NOMO-1 (cell line): ENCODE measurements around the gene DDT.
"Not testable (repeated sequence)": the region's sequence is repeated elsewhere in the genome, so short reads cannot be mapped to it uniquely, and the experiment has no call there.

Experiments
- DNase-seq, 2 experiments: peaks; one replicate each; lab custom pipeline; 2025; ENCODE audit not compliant: unreplicated experiment in 2 of 2; lab: John Stamatoyannopoulos, UW

DDT gene

GRCh38 chr22:23954193-23954990 is 19.8 kb downstream of the DDT start:
- DNase-seq, result not testable (repeated sequence)

DNA sequence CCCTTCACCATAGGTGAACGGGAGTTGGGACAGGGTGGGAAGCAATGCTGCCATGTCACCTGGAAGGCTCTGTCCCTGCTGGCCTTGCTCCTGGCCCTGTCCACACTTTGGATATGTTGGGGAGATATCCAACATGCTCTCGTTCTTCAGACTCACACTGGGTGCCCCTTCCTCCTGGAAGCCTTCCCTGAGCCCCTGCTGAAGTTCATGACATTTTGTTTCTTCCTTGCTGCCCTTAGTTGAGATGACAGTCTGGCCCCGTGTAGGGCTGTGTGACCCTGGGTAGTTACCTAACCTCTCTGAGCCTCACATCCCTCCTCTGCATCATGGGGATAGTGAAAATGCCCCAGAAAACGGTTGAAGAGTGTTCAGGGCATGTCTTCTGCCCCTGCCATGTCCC is 20.8 kb downstream of the DDT start:
- DNase-seq, result not testable (repeated sequence)

DNA sequence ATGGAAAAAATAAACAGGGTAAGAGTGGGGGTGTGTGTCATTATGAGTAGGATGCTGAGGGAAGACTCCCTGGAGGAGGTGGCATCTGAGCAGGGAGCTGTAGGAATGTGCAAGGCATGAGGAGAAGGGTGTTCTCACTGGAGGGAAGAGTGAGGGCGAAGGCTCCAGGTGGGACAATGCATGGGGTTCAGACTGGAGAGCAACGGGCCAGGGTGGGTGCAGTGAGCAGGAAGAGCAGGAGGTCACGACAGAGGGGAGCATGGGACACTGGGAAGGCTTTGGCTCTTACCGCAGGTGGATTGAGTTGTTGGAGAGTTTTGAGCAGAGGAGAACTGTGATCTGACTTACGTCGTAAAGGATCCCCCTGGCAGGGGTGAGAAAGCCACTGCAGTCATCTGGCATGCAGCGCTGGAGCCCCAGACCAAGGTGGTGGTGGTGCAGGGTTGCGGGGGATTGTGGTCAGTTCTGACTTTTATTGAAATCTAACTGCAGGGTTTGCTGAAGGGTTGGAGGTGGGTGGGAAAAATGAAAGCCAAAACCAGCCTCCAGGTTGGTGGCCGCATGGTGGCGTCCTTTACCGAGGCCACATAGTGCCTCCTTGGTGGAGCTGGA is 21.3 kb downstream of the DDT start:
- not testable (repeated sequence) for DNase-seq

DNA sequence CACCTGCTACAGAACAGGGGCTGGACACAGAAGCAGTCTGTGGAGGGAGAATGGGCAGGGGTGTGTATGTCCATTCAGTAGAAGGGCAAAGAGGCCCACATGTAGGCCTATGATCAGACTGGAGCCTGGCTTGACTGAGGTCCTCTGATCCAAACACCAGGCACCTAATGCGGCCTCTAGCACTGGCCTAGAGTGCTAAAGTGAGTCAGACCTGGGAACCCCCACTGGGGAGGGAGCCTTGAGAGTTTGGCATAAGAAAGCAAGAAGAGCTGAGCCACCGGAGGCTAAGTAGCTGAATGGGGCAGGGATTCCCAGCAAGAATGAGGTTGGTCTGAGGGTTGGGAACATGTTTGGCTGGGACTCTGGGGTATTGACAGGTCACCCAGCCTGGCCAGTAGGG is 22.9 kb downstream of the DDT start:
- not testable (repeated sequence) for DNase-seq

GRCh38 chr22:23949764-23950163 is 24.5 kb downstream of the DDT start:
- not testable (repeated sequence) for DNase-seq

GRCh38 chr22:23947391-23947790 is 26.9 kb downstream of the DDT start:
- DNase-seq, result not testable (repeated sequence)

DNA sequence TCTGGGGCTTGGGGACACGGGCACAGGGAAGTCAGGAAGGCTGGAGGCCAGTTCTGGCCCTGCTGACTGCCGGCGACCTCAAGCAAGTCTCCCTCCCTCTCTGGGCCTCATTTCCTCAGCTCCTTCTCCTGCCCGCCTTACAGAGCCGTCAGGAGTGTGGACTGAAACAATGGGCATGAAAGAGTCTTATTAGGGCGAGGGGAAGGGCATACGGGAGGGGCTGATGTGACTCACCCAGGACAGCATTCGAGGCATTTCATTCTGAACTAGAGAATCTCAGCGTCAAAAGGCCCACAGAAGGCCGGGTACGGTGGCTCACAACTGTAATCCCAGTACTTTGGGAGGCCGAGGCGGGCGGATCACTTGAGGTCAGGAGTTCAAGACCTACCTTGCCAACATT is 34.1 kb downstream of the DDT start:
- DNase-seq, result not testable (repeated sequence)

DNA sequence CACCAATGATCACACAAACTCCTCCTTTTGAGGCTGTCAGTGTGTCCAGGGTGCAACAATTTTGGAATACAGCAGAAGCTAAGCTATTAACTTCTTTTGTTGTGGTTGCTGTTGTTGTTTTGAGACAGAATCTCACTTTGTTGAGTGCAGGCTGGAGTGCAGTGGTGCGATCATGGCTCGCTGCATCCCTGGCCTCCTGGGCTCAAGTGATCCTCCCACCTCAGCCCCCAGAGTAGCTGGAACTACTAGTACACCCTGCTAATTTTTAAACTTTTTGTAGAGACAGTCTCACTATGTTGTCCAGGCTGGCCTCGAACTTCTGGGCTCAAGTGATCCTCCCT is 35.3 kb downstream of the DDT start:
- no peak for DNase-seq

- DNase-seq, result no peak
Measured at GRCh38 chr22:23938328-23939016, 35.8 kb downstream of the DDT start.

DNA sequence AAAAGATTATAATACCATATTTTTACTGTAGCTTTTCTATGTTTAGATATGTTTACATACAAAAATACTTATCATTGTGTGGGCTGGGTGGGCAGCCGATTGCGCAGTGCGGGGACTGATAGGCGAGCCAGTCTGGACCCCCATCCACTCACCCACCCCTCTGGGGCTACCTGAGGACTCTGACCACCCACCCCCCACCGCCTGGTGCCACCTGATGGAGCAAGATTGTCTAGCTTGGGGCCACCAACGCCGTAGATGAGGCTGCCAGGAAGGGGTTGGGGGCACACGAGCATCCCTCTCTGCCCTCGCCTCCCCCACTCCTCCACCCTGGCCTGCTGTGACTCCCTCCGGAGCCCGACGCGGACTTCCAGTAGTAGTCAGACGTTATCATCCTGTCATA is 47.7 kb downstream of the DDT start:
- no peak for DNase-seq

- DNase-seq, result no peak
Measured at GRCh38 chr22:23925020-23925606, 49.1 kb downstream of the DDT start.

GRCh38 chr22:23922921-23923320 is 51.3 kb downstream of the DDT start:
- no peak for DNase-seq

DNA sequence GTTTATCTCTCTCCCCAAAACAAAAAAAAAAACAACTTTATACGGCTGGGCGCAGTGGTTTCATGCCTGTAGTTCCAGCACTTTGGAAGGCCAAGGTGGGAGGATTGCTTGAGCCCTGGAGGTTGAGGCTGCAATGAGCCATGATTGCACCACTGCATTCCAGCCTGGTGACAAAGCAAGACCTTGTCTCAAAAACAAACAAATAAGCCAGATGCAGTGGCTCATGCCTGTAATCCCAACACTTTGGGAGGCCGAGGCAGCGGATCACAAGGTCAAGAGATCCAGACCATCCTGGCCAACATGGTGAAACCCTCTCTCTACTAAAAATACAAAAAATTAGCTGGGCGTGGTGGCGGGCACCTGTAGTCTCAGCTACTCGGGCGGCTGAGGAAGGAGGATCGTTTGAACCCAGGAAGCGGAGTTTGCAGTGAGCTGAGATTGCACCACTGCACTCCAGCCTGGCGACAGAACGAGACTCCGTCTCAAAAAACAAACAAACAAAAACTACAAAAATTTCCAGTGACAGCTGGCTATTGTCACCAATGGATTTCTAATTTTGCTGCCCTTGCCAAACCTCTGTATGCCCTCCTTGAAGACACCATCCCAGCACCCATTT is 52.5 kb downstream of the DDT start:
- DNase-seq, result not testable (repeated sequence)
